ES-I3 (cell line): Measurements from ENCODE around the gene TRPV5.
"Not testable (repeated sequence)": the region's sequence is repeated elsewhere in the genome, so short reads cannot be mapped to it uniquely, and the experiment has no call there.

Experiments used
- H3K36me3 ChIP-seq: 2 replicates; pipeline ENCODE4 v1.6.1; 2013; ENCODE audit warnings: mild to moderate bottlenecking, low read length, control low read depth, moderate library complexity; ENCODE audit not compliant: insufficient read depth
- H3K4me1 ChIP-seq: 2 replicates; pipeline ENCODE4 v1.6.1; 2013; ENCODE audit warnings: mild to moderate bottlenecking, control low read depth, low read length; ENCODE audit not compliant: insufficient read depth
- H3K9ac ChIP-seq: 2 replicates; pipeline ENCODE4 v1.6.1; 2013; ENCODE audit warnings: low read depth, mild to moderate bottlenecking, low read length, moderate library complexity
- H3K9me3 ChIP-seq: 2 replicates; pipeline ENCODE4 v1.6.1; 2013; ENCODE audit warnings: mild to moderate bottlenecking, low read length, moderate library complexity; ENCODE audit not compliant: control insufficient read depth, insufficient read depth

The TRPV5 gene

GRCh38 chr7:142933624-142934023 lies at the start of gene TRPV5:
TRPV5 (minus strand) TSS chr7:142933746; CDS start chr7:142933459, 287 bp downstream.
- Histone ChIP-seq H3K36me3 (no peaks in the 10 kb centered on the region), H3K9ac (no peak within 1 kb of the TSS)

GRCh38 chr7:142978402-142978801 lies 44.9 kb upstream of the TRPV5 start:
- not testable (repeated sequence) for H3K4me1 ChIP-seq, H3K9me3 ChIP-seq, H3K9ac ChIP-seq, H3K36me3 ChIP-seq

More at GRCh38 chr7:142933624-142934023, at the start of gene TRPV5:
- Histone ChIP-seq H3K4me1 (no peaks in the 10 kb centered on the region), H3K9me3 (no peaks in the 10 kb centered on the region)

- H3K4me1 ChIP-seq: no peaks in the 10 kb centered on the region
- peaks cover 3% of the 10 kb centered on the region; the same call in 1 of the 2 replicates for H3K9me3 ChIP-seq
- no peaks in the 10 kb centered on the region for H3K36me3 ChIP-seq
- H3K9ac ChIP-seq: no peak overlapping the region
Observed at GRCh38 chr7:142974626-142975025, 41.1 kb upstream of the TRPV5 start.

- H3K9me3 ChIP-seq: no peaks in the 10 kb centered on the region
- no peaks in the 10 kb centered on the region for H3K4me1 ChIP-seq
- H3K9ac ChIP-seq: no peak overlapping the region
- no peaks in the 10 kb centered on the region for H3K36me3 ChIP-seq
Observed at GRCh38 chr7:142969183-142969582, 35.6 kb upstream of the TRPV5 start.

- no peaks in the 10 kb centered on the region for H3K9me3 ChIP-seq
- H3K36me3 ChIP-seq: no peaks in the 10 kb centered on the region
- H3K9ac ChIP-seq: no peak overlapping the region
- peaks cover 2% of the 10 kb centered on the region; the same call in 1 of the 2 replicates for H3K4me1 ChIP-seq
Observed at GRCh38 chr7:142968229-142968628, 34.7 kb upstream of the TRPV5 start.

GRCh38 chr7:142964502-142965246 lies 31.1 kb upstream of the TRPV5 start:
- no peak overlapping the region for H3K9ac ChIP-seq
- H3K4me1 ChIP-seq: peaks cover 12% of the 10 kb centered on the region; the same call in 1 of the 2 replicates

GRCh38 chr7:142963993-142964392 lies 30.4 kb upstream of the TRPV5 start:
- peaks cover 12% of the 10 kb centered on the region; the same call in 1 of the 2 replicates for H3K4me1 ChIP-seq
- no peaks in the 10 kb centered on the region for H3K9me3 ChIP-seq

More at GRCh38 chr7:142964502-142965246, 31.1 kb upstream of the TRPV5 start:
- no peaks in the 10 kb centered on the region for H3K36me3 ChIP-seq
- H3K9me3 ChIP-seq: no peaks in the 10 kb centered on the region

GRCh38 chr7:142962991-142963390 lies 29.4 kb upstream of the TRPV5 start:
- peaks cover 15% of the 10 kb centered on the region for H3K4me1 ChIP-seq
- H3K9me3 ChIP-seq: no peaks in the 10 kb centered on the region
- H3K36me3 ChIP-seq: no peaks in the 10 kb centered on the region; the same call in 1 of the 2 replicates
- H3K9ac ChIP-seq: no peak overlapping the region

More at GRCh38 chr7:142963993-142964392, 30.4 kb upstream of the TRPV5 start:
- Histone ChIP-seq H3K9ac (no peak overlapping the region), H3K36me3 (no peaks in the 10 kb centered on the region)

- no peaks in the 10 kb centered on the region; the same call in 1 of the 2 replicates for H3K36me3 ChIP-seq
- no peak within 1 kb of the TSS; the same call in 1 of the 2 replicates for H3K9ac ChIP-seq
- H3K4me1 ChIP-seq: peaks cover 22% of the 10 kb centered on the region
Observed at GRCh38 chr7:142961973-142962926, 28.7 kb upstream of the TRPV5 start, which contains the start of gene KEL. KEL (minus strand) TSS chr7:142962363; CDS start chr7:142962206, 157 bp downstream.

GRCh38 chr7:142961595-142961972 lies 28.0 kb upstream of the TRPV5 start:
- Histone ChIP-seq H3K9me3 (no peaks in the 10 kb centered on the region), H3K9ac (no peak overlapping the region), H3K4me1 (peaks cover 29% of the 10 kb centered on the region), H3K36me3 (no peaks in the 10 kb centered on the region; the same call in 1 of the 2 replicates)

More at GRCh38 chr7:142961973-142962926, 28.7 kb upstream of the TRPV5 start, which contains the start of gene KEL:
- no peaks in the 10 kb centered on the region for H3K9me3 ChIP-seq

GRCh38 chr7:142960955-142961512 lies 27.5 kb upstream of the TRPV5 start:
- Histone ChIP-seq H3K9ac (no peak overlapping the region), H3K36me3 (no peaks in the 10 kb centered on the region; the same call in 1 of the 2 replicates), H3K4me1 (peaks cover 29% of the 10 kb centered on the region), H3K9me3 (no peaks in the 10 kb centered on the region)

- Histone ChIP-seq H3K9me3 (no peaks in the 10 kb centered on the region), H3K36me3 (no peaks in the 10 kb centered on the region; the same call in 1 of the 2 replicates), H3K4me1 (peaks cover 29% of the 10 kb centered on the region), H3K9ac (no peak overlapping the region)
Observed at GRCh38 chr7:142959202-142959601, 25.7 kb upstream of the TRPV5 start.

- H3K36me3 ChIP-seq: no peaks in the 10 kb centered on the region; the same call in 1 of the 2 replicates
Observed at GRCh38 chr7:142957723-142958122, 24.2 kb upstream of the TRPV5 start.

More at GRCh38 chr7:142957723-142958122, 24.2 kb upstream of the TRPV5 start:
- Histone ChIP-seq H3K9me3 (no peaks in the 10 kb centered on the region), H3K4me1 (peaks cover 23% of the 10 kb centered on the region), H3K9ac (no peak overlapping the region)
